ENCODE data around the gene RND2. TPM values are rescaled to one million over a fixed set of nuclear protein-coding genes. Genes with fewer than 3 reads are reported as not detected.

RND2 gene
- total and polyA plus RNA-seq, 2 of the 13 experiments (the other 11 are each of a cell fraction or from before 2014, with no cell fraction given): 0.05 to 0.11 TPM

DNA sequence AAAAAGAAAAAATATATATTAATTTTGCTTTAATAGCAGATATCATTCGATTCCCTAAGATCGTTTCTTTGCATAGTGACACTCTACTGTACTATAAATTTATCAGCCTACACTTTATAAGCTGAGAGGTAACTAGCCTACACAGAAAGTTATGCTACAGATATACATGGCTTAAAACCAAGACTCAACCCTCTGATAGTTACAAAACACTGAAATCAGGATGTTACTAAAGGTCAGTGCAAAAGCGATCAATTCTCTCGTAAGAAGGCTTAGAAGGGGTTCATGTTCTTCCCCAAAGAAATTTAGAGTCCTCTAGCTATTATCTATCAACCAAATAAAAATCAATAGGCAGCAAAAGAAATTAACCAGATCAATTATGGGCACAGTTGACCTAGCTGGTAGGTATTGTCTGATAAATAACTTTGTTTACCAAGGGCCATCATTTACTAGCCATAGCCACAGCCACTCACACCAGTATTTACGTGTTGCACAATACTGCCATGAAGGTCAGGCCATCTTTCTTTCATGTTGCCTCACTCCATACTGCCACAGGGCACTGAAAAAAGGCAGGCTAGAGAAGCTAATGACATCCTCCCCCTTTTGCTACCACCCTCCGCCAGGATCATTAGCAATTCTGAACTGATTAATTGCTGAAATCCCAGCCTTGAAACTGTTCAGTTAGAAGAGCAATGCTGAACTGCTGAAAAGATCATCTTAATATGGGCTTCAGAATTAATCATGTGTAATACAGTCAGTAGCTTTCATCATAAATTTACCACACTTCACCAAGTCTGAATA is 43.7 kb downstream of the RND2 start (continued):
- TF ChIP-seq, protein P1, sequence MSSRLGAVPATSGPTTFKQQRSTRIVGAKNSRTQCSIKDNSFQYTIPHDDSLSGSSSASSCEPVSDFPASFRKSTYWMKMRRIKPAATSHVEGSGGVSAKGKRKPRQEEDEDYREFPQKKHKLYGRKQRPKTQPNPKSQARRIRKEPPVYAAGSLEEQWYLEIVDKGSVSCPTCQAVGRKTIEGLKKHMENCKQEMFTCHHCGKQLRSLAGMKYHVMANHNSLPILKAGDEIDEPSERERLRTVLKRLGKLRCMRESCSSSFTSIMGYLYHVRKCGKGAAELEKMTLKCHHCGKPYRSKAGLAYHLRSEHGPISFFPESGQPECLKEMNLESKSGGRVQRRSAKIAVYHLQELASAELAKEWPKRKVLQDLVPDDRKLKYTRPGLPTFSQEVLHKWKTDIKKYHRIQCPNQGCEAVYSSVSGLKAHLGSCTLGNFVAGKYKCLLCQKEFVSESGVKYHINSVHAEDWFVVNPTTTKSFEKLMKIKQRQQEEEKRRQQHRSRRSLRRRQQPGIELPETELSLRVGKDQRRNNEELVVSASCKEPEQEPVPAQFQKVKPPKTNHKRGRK (CRISPR knock-in tag; IDR thresholded peaks at IDR 0.05): no peak
- TF ChIP-seq FOXK2 (IDR thresholded peaks at IDR 0.05) (peak; percentile 67; the same call in 1 of the 2 replicates), POLR2AphosphoS5 (IDR thresholded peaks at IDR 0.05; ENCODE audit: low read depth, low read length) (no peak), ZNF460 (CRISPR knock-in tag; IDR thresholded peaks at IDR 0.05; ENCODE audit: borderline replicate concordance) (no peak), ZNF672 (CRISPR knock-in tag; IDR thresholded peaks at IDR 0.05) (no peak), ZNF543 (CRISPR knock-in tag; IDR thresholded peaks at IDR 0.05) (no peak), ZNF724P (CRISPR knock-in tag; IDR thresholded peaks at IDR 0.05; ENCODE audit: borderline replicate concordance) (peak; percentile 80), ZNF749 (CRISPR knock-in tag; IDR thresholded peaks at IDR 0.05; ENCODE audit: borderline replicate concordance) (no peak), KLF11 (CRISPR knock-in tag; IDR thresholded peaks at IDR 0.05) (peak; percentile 90), FOXA3 (CRISPR knock-in tag; IDR thresholded peaks at IDR 0.05) (peak; percentile 99), SMARCC2 (IDR thresholded peaks at IDR 0.05) (no peak), NCOA5 (CRISPR knock-in tag; IDR thresholded peaks at IDR 0.05) (no peak), HOXA5 (CRISPR knock-in tag; IDR thresholded peaks at IDR 0.05) (peak; percentile 86), RBAK (CRISPR knock-in tag; IDR thresholded peaks at IDR 0.05) (peak; percentile 63; the same call in 1 of the 2 replicates), PRMT3 (CRISPR knock-in tag; IDR thresholded peaks at IDR 0.05; ENCODE audit: borderline replicate concordance, low read depth) (peak; percentile 80; the same call in 1 of the 2 replicates), RCOR2 (CRISPR knock-in tag; IDR thresholded peaks at IDR 0.05) (peak; percentile 70; the same call in 1 of the 2 replicates), ZNF557 (CRISPR knock-in tag; IDR thresholded peaks at IDR 0.05) (no peak)
- TF ChIP-seq, protein P2, sequence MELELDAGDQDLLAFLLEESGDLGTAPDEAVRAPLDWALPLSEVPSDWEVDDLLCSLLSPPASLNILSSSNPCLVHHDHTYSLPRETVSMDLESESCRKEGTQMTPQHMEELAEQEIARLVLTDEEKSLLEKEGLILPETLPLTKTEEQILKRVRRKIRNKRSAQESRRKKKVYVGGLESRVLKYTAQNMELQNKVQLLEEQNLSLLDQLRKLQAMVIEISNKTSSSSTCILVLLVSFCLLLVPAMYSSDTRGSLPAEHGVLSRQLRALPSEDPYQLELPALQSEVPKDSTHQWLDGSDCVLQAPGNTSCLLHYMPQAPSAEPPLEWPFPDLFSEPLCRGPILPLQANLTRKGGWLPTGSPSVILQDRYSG (CRISPR knock-in tag; IDR thresholded peaks at IDR 0.05): no peak; the same call in 1 of the 2 replicates
- TF ChIP-seq, protein P3, sequence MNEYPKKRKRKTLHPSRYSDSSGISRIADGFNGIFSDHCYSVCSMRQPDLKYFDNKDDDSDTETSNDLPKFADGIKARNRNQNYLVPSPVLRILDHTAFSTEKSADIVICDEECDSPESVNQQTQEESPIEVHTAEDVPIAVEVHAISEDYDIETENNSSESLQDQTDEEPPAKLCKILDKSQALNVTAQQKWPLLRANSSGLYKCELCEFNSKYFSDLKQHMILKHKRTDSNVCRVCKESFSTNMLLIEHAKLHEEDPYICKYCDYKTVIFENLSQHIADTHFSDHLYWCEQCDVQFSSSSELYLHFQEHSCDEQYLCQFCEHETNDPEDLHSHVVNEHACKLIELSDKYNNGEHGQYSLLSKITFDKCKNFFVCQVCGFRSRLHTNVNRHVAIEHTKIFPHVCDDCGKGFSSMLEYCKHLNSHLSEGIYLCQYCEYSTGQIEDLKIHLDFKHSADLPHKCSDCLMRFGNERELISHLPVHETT (CRISPR knock-in tag; conservative IDR thresholded peaks at IDR 0.05): no peak
- TF ChIP-seq, protein P4, sequence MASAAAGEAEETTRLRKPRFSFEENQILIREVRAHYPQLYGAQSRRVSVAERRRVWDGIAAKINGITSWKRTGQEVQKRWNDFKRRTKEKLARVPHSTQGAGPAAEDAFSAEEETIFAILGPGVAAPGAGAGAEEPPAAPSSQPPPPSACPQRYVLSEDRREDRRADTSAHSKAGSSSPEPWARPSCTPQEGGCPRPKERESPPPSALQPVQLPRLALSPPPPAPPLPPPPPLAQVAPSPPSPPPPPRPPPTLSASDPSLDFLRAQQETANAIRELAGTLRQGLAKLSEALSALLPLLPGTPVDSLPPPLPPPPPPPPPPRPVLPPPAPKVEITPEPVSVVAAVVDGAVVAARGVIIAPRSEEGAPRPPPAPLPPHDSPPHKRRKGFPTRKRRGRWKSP (CRISPR knock-in tag; IDR thresholded peaks at IDR 0.05): peak; percentile 89; the same call in 1 of the 2 replicates
- TF ChIP-seq, protein P5, sequence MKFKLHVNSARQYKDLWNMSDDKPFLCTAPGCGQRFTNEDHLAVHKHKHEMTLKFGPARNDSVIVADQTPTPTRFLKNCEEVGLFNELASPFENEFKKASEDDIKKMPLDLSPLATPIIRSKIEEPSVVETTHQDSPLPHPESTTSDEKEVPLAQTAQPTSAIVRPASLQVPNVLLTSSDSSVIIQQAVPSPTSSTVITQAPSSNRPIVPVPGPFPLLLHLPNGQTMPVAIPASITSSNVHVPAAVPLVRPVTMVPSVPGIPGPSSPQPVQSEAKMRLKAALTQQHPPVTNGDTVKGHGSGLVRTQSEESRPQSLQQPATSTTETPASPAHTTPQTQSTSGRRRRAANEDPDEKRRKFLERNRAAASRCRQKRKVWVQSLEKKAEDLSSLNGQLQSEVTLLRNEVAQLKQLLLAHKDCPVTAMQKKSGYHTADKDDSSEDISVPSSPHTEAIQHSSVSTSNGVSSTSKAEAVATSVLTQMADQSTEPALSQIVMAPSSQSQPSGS (CRISPR knock-in tag; IDR thresholded peaks at IDR 0.05): peak; percentile 89
- TF ChIP-seq, protein P6, sequence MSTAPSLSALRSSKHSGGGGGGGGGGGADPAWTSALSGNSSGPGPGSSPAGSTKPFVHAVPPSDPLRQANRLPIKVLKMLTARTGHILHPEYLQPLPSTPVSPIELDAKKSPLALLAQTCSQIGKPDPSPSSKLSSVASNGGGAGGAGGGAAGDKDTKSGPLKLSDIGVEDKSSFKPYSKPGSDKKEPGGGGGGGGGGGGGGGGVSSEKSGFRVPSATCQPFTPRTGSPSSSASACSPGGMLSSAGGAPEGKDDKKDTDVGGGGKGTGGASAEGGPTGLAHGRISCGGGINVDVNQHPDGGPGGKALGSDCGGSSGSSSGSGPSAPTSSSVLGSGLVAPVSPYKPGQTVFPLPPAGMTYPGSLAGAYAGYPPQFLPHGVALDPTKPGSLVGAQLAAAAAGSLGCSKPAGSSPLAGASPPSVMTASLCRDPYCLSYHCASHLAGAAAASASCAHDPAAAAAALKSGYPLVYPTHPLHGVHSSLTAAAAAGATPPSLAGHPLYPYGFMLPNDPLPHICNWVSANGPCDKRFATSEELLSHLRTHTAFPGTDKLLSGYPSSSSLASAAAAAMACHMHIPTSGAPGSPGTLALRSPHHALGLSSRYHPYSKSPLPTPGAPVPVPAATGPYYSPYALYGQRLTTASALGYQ (CRISPR knock-in tag; IDR thresholded peaks at IDR 0.05): peak; percentile 81

Data from HepG2 (cell line).